DND-41 (cell line): ENCODE results near the gene HM13.

ENCODE experiments used
- ATAC-seq: fragments of 200-7000 bp; cut with Tn5 transposase; 3 replicates; pipeline ENCODE4 v1.9.1; 2021; ENCODE audit warnings: low read depth; ENCODE audit not compliant: insufficient read depth
- DNase-seq: peaks from one replicate; pipeline ENCODE4 v3.0.0-alpha.2; 2020
- H2AFZ ChIP-seq: 2 replicates; pipeline ENCODE4 v1.6.0; 2012; ENCODE audit warnings: low read depth, low read length
- H3K27ac ChIP-seq: 2 replicates; pipeline ENCODE4 v1.5.1; 2012; ENCODE audit warnings: low read length, inconsistent platforms
- H3K27me3 ChIP-seq: fragments of 200-600 bp; sonication (generic); 2 replicates; pipeline ENCODE4 v1.6.0; 2012; ENCODE audit warnings: low read length, mild to moderate bottlenecking, inconsistent platforms; ENCODE audit not compliant: insufficient read depth, poor library complexity
- H3K36me3 ChIP-seq: 2 replicates; pipeline ENCODE4 v1.5.1; 2012; ENCODE audit warnings: low read length, inconsistent platforms; ENCODE audit not compliant: insufficient read depth
- H3K4me1 ChIP-seq: 2 replicates; pipeline ENCODE4 v1.5.1; 2012; ENCODE audit warnings: mild to moderate bottlenecking, low read length; ENCODE audit not compliant: insufficient read depth
- H3K4me2 ChIP-seq: 2 replicates; pipeline ENCODE4 v1.6.0; 2012; ENCODE audit warnings: mild to moderate bottlenecking, moderate library complexity, low read length, inconsistent platforms; ENCODE audit not compliant: insufficient read depth
- H3K4me3 ChIP-seq, 2 experiments: fragments of 200-600 bp in 1 of 2; shearing (Covaris generic) in 1 of 2; 2 replicates each; pipeline ENCODE4 v1.5.1; 2012 to 2016; ENCODE audit warnings: inconsistent platforms in 2 of 2, low read length in 2 of 2, mild to moderate bottlenecking in 2 of 2, low read depth in 1 of 2, moderate library complexity in 1 of 2
- H3K79me2 ChIP-seq: 2 replicates; pipeline ENCODE4 v1.6.0; 2012; ENCODE audit warnings: low read length, inconsistent platforms; ENCODE audit not compliant: insufficient read depth
- H3K9ac ChIP-seq: 2 replicates; pipeline ENCODE4 v1.6.0; 2012; ENCODE audit warnings: low read depth, mild to moderate bottlenecking, inconsistent platforms, low read length, moderate library complexity
- H3K9me3 ChIP-seq: 2 replicates; pipeline ENCODE4 v1.5.1; 2012; ENCODE audit warnings: low read length, moderate library complexity, mild to moderate bottlenecking, inconsistent platforms; ENCODE audit not compliant: insufficient read depth, severe bottlenecking
- H4K20me1 ChIP-seq: 2 replicates; pipeline ENCODE4 v1.6.0; 2012; ENCODE audit warnings: low read length; ENCODE audit not compliant: insufficient read depth
- CTCF ChIP-seq: IDR thresholded peaks from 2 replicates; pipeline ENCODE4 v1.5.1; 2012; ENCODE audit warnings: borderline replicate concordance, low read length, moderate library complexity, mild to moderate bottlenecking; ENCODE audit not compliant: poor library complexity, severe bottlenecking; ENCODE audit errors: extremely low read depth
- EZH2 ChIP-seq: IDR thresholded peaks from 3 replicates; pipeline ENCODE4 v1.6.1; 2012; ENCODE audit warnings: borderline replicate concordance, low read depth, mild to moderate bottlenecking, moderate library complexity, low read length, inconsistent platforms; ENCODE audit not compliant: severe bottlenecking

The HM13 gene

GRCh38 chr20:31475472-31476293, 38.6 kb upstream of the HM13 start:
- H3K9ac ChIP-seq: no peak overlapping the region
- no peaks in the 10 kb centered on the region for H4K20me1 ChIP-seq
- H3K4me1 ChIP-seq: no peaks in the 10 kb centered on the region
- H3K79me2 ChIP-seq: no peaks in the 10 kb centered on the region
- DNase-seq (no peak), ATAC-seq (no peak)
- peaks cover 2% of the 10 kb centered on the region for H3K9me3 ChIP-seq
- TF ChIP-seq EZH2 (no peak), CTCF (no peak)
- H3K4me3 ChIP-seq: no peak overlapping the region
- H3K27ac ChIP-seq: no peak overlapping the region
- H2AFZ ChIP-seq: no peak overlapping the region
- no peak overlapping the region for H3K4me2 ChIP-seq
- H3K36me3 ChIP-seq: no peaks in the 10 kb centered on the region
- no peaks in the 10 kb centered on the region for H3K27me3 ChIP-seq

- TF ChIP-seq CTCF (no peak), EZH2 (no peak)
- no peak overlapping the region for H3K9ac ChIP-seq
- no peaks in the 10 kb centered on the region for H4K20me1 ChIP-seq
- H3K36me3 ChIP-seq: no peaks in the 10 kb centered on the region
- no peaks in the 10 kb centered on the region for H3K27me3 ChIP-seq
- H3K4me2 ChIP-seq: no peak overlapping the region
- H3K79me2 ChIP-seq: no peaks in the 10 kb centered on the region
- ATAC-seq (no peak), DNase-seq (no peak)
- no peak overlapping the region for H3K27ac ChIP-seq
- no peak overlapping the region for H3K4me3 ChIP-seq
- H3K9me3 ChIP-seq: peaks cover 2% of the 10 kb centered on the region
- no peaks in the 10 kb centered on the region for H3K4me1 ChIP-seq
- no peak overlapping the region for H2AFZ ChIP-seq
Measured at GRCh38 chr20:31476294-31476585, 38.0 kb upstream of the HM13 start.

GRCh38 chr20:31476643-31477215, 37.5 kb upstream of the HM13 start:
- no peak overlapping the region for H3K27ac ChIP-seq
- peaks cover 2% of the 10 kb centered on the region for H3K9me3 ChIP-seq
- ATAC-seq: no peak
- H2AFZ ChIP-seq: no peak overlapping the region
- DNase-seq: no peak
- H4K20me1 ChIP-seq: no peaks in the 10 kb centered on the region
- H3K4me3 ChIP-seq: no peak overlapping the region
- no peaks in the 10 kb centered on the region for H3K27me3 ChIP-seq
- no peaks in the 10 kb centered on the region for H3K36me3 ChIP-seq
- H3K4me1 ChIP-seq: no peaks in the 10 kb centered on the region
- no peak overlapping the region for H3K9ac ChIP-seq
- no peak overlapping the region for H3K4me2 ChIP-seq
- H3K79me2 ChIP-seq: no peaks in the 10 kb centered on the region
- TF ChIP-seq CTCF (no peak), EZH2 (no peak)
